Right renal pelvis (tissue), 4 donors: ENCODE measurements around the gene GSK3B. TPM values are rescaled to one million over a fixed set of nuclear protein-coding genes. Genes with fewer than 3 reads are reported as not detected.
"Not testable (repeated sequence)": the region's sequence is repeated elsewhere in the genome, so short reads cannot be mapped to it uniquely, and the experiment has no call there.

Experiments
- DNase-seq, 4 donors: peaks; one replicate each; pipeline ENCODE4 v3.0.0-alpha.2; 2013; ENCODE audit warnings: low read depth in 4 of 4, low spot score in 3 of 4, missing footprints in 1 of 4
- polyA plus RNA-seq, 4 donors: library from polyadenylated mRNA; unstranded; fragments of 120-200 nt; gene quantifications; one replicate each; pipeline ENCODE4 v1.2.1, GENCODE V29; 2013; ENCODE audit not compliant: insufficient read length in 4 of 4

Gene GSK3B
- polyA plus RNA-seq, 4 donors, result 39.8 to 49.6 (median 47.3) TPM

DNA sequence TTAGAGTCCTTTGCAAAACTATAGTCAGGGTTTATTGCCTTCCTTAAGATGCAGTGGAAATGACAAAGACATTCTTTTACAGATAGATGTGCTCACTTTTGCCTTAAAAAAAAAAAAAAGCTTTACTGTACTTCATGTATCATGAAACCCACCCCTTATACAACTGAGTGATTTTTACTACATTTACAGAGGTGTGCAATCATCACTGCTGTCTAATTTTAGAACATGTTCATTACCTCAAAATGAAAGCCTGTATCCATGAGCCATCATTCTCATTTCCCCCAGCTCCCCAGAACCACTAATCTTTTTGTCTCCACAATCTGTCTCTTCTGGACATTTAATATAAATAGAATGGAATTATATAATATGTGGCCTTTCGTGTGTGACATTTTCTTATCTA lies 200.5 kb downstream of the GSK3B start:
- no peak for DNase-seq

DNA sequence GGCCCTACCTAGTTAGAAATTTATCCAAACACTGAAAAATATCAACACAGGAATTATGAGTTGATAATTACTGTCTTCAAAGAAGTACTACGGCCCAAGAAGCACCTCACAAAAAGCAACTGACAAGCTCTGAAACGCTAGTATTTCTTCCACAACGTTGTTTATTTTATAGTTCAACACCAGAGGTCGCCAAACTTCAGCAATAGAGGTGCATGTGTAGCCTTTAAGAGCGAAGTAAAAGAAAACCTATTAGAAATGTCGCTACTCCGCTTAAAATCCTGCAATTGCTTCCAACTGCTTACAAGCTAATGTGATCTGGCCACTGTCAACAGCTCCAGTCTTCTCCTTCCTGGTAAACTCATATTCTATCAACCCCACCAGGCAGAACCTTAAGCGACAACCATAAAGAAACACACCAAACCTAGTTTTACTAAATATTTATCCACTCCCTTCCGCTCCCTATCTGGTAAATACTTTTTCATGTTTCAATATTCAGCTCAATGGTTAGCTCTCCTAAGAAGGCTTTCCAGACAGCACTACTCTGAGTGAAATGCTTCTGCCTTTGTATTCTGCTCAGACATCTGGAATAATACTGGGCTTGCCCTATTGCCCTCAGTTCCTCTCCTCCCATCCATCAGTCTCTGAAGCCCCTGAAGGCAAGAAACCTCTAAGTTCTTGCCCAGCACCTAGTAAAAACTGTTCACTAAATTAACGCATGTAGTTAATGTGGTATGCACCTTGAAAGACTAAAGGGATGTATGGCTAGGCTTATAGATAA lies 202.1 kb downstream of the GSK3B start:
- peak; percentile 54 to 76 (median 68) for DNase-seq

DNA sequence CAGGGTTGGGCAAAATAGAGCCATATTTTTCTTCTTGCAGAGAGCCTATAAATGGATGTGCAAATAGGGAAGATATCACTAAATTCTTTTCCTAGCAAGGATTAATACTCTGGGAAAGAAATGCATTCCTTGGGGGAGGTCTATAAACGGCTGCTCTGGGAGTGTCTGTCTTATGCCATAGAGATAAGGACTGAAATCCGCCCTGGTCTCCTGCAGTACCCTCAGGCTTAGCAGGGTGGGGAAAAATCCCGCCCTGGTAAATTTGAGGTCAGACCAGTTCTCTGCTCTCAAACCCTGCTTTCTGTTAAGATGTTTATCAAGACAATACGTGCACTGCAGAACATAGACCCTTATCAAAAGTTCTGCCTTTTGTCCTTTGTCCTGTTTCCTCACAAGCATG lies 205.6 kb downstream of the GSK3B start:
- not testable (repeated sequence) for DNase-seq

DNA sequence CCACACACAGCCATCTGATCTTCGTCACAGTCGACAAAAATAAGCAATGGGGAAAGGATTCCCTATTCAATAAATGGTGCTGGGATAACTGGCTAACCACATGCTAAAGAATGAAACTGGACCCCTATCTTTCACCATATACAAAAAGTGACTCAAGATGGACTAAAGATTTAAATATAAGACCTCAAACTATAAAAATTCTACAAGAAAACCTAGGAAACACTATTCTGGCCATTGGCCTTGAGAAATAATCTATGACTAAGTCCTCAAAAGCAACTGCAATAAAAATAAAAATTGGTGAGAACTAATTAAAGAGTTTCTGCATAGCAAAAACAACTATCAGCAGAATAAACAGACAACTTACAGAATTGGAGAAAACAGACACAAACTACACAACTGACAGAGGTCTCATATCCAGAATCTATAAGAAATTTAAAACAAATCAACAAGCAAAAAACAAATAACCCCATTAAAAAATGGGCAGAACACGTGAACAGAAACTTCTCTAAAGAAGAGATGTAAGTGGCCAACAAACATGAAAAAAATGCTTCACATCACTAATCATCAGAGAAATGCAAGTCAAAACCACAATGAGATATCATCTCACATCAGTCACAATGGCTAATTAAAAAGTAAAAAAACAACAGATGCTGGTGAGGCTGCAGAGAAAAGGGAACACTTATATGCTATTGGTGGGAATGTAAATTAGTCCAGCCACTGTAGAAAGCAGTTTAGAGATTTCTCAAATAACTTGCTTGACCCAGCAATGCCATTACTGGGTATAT lies 208.3 kb downstream of the GSK3B start:
- DNase-seq, result no peak

DNA sequence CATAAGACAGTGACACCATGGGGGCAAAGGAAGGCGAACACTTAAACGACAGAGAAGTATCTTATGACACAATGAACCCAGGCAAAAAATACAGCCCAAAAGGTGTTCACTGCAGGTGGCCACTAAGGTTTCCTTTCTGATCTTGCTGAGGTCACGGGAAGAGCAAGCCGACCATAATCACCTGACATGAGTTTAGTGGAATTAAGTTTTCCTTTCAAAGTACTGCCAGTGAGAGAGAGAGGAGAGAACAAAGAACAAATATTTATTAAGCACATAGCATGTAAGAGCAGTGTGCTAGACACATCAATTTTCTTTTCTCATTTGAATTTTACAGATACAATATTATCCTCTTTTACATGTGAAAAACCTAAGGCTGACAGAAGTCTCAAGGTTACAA lies 210.1 kb downstream of the GSK3B start:
- no peak for DNase-seq

DNA sequence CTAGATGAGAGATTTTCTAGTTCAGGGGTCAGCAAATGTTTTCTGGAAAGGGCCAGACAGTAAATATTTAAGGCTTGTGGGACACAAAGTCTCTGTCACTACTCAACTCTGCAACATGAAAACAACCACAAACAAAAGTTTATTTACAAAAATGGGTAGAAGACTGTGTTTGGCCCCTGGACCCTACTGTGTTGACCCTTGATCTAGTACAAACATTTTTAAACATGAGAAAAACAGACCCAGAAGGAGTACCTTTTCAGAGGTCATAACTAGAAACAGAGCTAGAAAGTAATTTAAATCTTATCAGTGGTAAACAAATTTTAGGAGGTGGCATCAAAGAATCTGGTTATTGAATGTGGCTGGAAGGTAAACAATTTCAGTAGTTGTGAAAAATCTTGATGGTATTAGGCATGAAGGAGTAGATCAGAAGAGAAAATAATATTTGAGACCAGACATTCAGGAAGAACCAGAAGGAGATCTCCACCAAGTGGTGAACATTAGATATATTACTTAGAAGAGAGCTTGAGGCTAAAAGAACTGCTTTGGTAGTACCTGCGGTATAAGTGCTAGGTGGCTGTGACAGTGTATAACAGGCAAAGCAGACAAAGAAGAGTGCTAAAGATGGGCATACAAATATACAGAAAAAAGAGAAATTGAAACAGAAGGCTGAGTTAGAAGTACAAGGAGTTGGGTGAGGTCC lies 210.6 kb downstream of the GSK3B start:
- DNase-seq, result no peak

DNA sequence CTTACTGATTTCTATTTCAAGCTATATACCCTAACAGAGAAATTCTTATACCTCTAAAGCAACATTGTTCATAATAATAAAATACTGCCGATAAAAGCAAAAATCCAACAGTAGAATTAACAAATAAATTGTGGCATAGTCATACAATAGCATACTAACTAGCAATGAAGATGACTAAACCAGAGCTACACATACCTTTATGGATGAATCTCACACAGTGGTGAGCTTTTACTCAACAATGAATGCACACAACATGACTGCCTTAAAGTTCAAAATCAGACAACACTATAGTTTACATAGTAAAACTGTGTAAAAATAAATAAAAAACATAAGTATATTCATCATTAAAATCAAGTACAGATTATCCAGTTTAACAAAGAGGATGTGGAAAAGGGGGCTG lies 213.3 kb downstream of the GSK3B start:
- no peak for DNase-seq

DNA sequence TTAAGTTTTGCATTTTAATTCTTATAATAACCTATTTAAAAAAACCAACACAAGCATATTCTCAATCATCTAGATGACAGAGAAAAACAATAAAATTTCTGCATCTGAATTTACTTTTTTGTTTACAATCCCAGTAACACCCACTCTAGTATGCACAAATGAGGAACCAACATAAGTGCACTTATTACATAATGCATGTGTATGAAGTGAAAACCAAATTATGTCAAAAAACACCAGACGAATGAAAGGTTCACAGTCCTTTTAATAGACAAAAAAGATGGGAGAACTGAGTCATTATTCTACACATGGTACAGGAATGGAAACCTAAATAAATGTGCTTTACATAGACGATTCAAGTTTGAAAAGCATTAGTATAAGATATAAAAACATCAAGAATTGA lies 220.6 kb downstream of the GSK3B start:
- no peak for DNase-seq

DNA sequence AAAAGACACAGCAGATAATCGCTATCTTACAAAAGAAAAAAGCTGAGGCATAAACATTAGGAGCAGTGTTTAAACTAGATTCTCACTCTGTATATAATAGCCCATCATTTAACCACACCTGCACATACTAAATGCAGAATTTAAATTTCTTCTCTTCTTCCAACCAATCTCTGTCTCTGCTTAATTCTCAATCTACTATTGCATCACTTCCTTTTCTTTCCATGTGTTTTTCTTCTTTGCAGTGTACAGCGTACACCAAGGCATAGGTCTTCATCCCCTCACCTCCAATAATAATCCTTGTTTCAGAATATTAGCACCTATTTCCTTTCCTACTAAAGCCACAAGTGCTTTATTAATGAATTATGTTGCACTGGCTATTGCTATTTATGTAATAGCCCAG lies 221.5 kb downstream of the GSK3B start:
- no peak for DNase-seq

DNA sequence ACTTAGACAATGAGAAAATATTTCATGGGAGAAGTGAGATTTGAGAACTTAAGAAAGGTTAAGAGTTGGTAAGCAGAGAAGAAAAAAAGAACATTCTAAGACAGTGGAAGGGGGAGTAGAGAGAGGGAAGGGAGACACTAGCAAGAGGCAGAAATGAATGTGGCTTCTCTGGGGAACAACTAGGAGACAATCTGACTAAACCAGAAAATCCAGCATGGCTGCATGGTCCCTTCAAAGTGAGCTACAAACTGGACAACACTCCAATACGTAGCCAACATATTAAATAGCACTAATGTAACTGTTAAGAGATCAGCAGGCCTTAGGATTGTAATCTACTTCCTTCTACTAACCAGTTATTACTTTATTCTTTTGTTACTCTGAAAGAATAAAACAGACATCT lies 222.7 kb downstream of the GSK3B start:
- DNase-seq, result no peak

DNA sequence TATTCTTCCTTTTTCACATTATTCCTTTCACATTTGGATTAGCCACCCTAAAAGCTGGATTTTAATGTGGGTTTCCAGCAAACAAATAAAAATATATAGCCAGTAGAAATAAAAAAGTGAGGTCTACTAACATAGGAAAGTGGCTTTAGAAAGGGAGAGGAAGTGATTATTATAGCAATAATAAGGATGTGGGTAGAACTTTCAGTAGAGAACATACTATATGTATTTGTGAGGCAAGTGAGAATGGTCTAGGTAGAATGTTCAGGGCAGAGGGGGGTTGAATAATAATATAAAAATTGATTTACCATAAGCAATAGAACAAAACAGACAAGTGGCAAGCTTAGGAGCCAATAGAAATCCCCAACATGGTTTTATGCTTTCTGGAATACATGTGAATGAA lies 223.7 kb downstream of the GSK3B start:
- no peak for DNase-seq

DNA sequence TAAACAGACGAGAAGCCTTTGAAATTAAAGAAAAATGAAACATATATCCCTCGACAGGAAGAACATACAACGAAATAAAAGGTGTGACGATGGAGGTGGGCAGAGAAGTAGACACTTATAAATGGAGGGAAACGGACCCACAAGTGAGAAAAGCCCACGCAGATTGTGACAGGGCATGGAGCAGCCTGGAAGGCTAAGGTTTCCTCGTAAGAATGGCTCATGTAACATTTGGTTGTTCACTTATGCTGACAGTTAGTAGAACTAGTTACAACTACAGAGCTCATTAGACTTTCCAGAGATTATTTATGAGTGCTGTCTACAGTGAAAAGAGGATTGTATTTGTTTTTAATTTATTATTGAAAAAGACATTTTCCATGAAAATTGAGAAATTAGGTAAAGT lies 229.8 kb downstream of the GSK3B start:
- no peak for DNase-seq

DNA sequence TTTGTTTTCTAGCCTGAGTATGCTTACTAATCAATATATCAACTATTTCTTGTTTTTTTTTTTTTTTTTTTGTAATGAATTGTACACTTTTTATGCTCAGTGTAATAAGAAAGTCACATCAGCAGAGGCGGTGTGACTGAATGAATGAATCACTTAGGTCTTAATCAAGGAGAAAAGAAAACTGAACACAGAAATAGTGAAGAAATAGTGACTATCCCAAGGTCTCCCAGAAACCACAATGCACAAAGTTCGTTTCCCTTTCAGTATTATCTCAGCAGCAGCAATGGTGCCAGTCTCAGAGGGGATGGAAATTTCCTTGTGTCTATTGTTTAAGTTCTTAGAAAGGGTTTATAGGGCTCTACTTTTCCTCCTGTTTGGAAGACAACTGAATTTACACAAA lies 231.6 kb downstream of the GSK3B start:
- no peak for DNase-seq

DNA sequence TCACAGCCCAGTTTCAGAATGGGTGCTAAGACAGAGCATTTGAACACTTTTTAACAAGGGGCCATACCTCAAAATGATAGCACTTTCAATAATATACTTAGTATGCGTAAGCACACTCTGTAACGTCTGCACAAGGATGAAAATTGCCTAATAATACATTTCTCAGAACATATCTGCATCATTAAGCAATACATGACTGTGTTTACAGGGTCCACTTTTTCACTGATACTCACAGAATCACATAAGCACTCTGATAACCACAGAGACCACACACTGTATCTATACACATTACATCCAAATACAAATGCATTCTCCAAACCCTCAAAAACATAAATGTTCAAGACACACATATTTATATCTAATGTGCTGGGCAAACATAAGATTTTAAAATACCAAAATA lies 232.6 kb downstream of the GSK3B start:
- no peak for DNase-seq

DNA sequence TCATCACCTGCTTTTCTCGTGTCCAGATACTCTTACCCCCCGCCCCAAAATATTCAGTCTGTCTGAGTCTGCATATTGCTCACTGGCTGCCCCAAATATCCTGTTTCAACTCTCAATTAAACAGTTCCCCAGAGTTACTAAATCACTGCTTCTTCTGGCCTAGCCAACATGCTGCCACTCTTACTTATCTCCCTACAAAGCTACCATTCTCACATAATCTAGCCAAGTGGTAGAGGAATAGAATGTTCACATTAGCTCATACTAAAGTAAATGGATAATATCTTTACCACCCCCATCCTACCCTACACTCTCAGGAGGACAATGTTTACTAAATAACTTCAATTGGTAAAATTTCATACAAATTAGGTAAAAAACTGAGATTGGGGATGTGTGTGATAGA lies 234.5 kb downstream of the GSK3B start:
- no peak for DNase-seq

DNA sequence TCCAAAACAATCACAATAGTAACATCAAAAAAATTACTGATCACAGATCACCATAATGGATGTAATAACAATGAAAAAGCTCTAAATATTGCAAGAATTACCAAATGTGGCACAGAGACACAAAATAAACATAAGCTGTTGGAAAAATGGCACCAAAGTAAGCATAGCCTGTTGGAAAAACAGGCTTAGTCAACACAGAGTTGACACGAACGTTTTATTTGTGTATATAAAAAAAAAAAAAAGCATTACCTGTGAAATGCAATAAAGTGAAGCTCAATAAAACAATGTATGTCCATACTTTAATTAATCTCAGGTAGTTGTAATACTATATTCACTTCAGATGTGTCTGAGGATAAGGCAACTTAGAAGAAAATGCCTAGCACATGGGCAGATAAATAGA lies 235.3 kb downstream of the GSK3B start:
- no peak for DNase-seq

DNA sequence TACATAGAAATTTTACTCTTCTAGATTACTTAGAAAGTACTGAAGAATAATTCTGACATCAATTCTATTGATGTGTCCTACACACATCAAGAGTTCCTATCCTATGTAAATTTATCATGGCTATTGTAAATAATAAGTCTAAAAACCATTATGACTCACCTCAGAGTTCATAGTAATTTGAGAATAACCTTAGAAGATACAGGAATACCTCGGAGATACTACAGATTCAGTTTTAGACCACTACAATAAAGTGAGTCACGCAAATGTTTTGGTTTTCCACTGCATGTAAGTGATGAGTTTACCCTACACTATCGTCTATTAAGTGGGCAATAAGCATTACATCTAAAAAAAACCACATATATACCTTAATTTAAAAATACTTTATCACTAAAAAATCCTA lies 237.6 kb downstream of the GSK3B start:
- DNase-seq, result no peak

DNA sequence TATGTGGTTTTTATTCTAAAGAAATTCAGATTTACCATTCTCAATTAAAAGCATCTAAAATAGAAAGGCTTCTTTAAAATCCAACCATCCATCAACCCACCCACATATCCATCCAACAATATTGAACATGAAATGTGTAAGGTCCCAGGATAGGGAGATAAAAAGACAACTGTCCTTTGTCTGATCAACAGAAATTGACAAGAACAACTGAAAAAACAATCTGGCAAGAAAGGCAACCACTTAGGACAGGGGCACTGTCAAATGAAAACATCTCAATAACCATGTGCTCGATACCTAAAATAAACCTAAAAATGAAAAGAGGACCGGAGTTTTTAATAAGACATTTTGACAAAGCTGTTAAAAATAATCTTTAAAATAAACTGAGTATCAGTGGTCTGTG lies 245.1 kb downstream of the GSK3B start:
- DNase-seq, result no peak

DNA sequence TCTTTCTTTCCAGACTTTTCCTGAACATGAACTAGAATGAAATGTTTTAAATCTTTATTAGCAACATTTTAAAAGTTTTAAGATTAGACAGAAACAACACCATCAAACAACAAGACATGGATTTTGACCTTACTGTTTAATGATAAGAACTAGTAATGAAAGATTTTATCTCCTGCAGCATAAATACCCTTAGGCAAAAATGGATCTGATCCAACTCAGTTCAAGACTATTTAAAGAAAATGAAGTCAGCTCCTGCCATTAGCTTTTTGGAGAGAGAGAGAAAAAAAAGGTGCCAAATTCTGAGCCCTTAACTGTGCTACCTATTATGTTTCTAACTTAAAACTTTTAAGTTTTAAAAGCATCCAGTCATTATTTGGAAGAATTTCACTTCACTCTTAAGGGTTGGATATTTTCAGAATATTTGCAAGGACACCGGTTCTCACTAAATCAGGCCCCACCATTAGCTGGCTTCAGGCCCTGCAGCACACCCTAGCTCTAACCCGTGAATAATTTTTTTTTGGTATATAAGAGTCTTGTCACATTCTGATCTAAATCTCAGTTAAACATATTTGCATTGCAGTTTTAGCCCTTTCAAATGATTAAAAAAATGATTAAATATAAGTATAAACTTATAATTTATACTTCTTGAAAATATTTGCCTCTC lies 252.3 kb downstream of the GSK3B start:
- DNase-seq, result no peak

DNA sequence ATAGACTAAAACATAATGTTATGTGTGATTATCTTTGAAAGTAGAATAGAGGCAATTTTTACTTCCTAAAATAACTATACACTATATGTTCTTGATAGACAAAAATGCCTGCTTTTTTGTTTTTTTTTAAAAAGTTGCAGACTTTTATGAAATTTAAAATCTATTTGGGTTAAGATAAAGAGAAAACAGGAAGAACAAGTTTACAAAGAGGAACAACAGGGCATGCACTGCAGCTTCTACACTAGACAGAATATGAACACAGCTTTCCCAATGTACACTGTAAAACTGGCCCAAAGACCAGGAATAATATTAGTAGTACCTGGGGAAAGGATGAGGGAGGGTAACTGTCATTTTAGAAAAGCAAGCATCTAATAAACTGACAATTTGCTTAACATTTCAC lies 258.7 kb downstream of the GSK3B start:
- DNase-seq, result no peak

DNA sequence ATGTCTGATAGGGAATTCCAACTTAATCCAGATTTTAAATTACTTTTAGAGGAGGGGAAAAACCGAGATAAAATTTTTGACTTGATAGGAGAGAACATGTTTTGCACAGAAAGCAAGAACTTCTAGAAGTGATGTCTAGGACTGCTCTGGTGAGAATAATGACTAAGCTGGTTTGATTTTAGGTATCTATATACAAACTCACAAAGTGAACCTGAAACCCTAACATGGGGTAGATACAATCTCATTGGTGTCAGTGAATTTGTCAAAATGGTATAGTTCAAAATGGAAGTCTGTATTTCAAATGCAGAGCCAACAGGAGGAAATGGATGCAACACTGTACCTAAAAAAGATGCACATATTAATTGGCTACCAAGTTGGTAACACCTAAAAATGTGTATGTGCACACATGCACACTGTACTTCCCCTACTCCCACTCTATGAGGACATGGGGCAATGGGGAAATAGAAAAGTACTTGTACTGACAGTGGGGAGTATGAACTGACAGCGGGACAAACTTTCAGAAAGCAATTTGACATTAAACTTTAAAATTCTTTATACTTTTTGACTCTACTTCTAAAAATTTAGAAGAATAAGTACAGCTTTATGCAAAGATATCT lies 259.4 kb downstream of the GSK3B start:
- DNase-seq, result no peak
